HL-60 (cell line): ENCODE measurements around the gene GJC3.

Source experiments
- DNase-seq, 2 experiments: peaks; one replicate each; pipeline ENCODE4 v3.0.0-alpha.2; 2010 to 2020; ENCODE audit warnings: low read depth in 1 of 2, low spot score in 1 of 2
- H3K27ac ChIP-seq: fragments of 250-450 bp; sonication (Bioruptor Pico); replicated peaks from 2 replicates; pipeline ENCODE4 v1.5.1; 2020; ENCODE audit warnings: mild to moderate bottlenecking, moderate library complexity
- H3K27me3 ChIP-seq: fragments of 250-450 bp; sonication (Bioruptor Pico); 2 replicates; pipeline ENCODE4 v1.5.1; 2021; ENCODE audit warnings: mild to moderate bottlenecking, moderate library complexity; ENCODE audit not compliant: insufficient read depth, poor library complexity, severe bottlenecking
- H3K4me3 ChIP-seq: replicated peaks from 2 replicates; pipeline ENCODE4 v1.5.1; 2011; ENCODE audit warnings: mild to moderate bottlenecking, control low read depth, low read length; ENCODE audit not compliant: insufficient read depth
- GABPA ChIP-seq: IDR thresholded peaks from 2 replicates; pipeline ENCODE4 v1.6.1; 2012; ENCODE audit warnings: low read depth
- POLR2AphosphoS5 ChIP-seq: IDR thresholded peaks from 2 replicates; pipeline ENCODE4 v1.6.1; 2012; ENCODE audit warnings: low read depth
- SPI1 ChIP-seq: IDR thresholded peaks from 2 replicates; pipeline ENCODE4 v1.6.1; 2012; ENCODE audit warnings: low read depth, mild to moderate bottlenecking, borderline replicate concordance
- TF ChIP-seq, protein P1 (sequence below): IDR thresholded peaks from one replicate; pipeline ENCODE4 v1.5.1; 2011; ENCODE audit warnings: low read length, control low read depth, inconsistent platforms; ENCODE audit not compliant: insufficient read depth
- TF ChIP-seq, protein P2 (sequence below): IDR thresholded peaks from 2 replicates; pipeline ENCODE4 v1.6.1; 2012; ENCODE audit warnings: low read depth; ENCODE audit not compliant: insufficient replicate concordance

The GJC3 gene

DNA sequence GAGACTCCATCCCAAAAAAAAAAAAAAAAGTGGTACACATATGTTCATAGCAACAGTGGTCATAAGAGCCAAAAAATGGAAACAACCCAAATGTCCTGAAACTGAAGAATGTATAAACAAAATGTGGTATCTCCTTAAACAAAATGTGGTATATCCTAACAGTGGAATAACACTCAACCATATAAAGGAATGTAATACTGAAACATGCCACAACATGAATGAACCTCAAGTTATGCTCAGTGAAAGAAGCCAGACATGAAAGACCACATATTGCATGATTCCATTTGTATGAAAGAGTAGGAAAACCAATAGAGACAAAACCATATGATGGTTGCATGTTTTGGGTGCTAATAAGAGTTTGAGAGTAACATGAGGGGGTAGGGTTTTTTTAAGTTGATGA, 3.1 kb downstream of the GJC3 start:
- no peak overlapping the region for H3K27ac ChIP-seq
- TF ChIP-seq GABPA (no peak), SPI1 (no peak), POLR2AphosphoS5 (no peak)
- TF ChIP-seq, protein P1, sequence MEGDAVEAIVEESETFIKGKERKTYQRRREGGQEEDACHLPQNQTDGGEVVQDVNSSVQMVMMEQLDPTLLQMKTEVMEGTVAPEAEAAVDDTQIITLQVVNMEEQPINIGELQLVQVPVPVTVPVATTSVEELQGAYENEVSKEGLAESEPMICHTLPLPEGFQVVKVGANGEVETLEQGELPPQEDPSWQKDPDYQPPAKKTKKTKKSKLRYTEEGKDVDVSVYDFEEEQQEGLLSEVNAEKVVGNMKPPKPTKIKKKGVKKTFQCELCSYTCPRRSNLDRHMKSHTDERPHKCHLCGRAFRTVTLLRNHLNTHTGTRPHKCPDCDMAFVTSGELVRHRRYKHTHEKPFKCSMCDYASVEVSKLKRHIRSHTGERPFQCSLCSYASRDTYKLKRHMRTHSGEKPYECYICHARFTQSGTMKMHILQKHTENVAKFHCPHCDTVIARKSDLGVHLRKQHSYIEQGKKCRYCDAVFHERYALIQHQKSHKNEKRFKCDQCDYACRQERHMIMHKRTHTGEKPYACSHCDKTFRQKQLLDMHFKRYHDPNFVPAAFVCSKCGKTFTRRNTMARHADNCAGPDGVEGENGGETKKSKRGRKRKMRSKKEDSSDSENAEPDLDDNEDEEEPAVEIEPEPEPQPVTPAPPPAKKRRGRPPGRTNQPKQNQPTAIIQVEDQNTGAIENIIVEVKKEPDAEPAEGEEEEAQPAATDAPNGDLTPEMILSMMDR, result no peak
- TF ChIP-seq, protein P2, sequence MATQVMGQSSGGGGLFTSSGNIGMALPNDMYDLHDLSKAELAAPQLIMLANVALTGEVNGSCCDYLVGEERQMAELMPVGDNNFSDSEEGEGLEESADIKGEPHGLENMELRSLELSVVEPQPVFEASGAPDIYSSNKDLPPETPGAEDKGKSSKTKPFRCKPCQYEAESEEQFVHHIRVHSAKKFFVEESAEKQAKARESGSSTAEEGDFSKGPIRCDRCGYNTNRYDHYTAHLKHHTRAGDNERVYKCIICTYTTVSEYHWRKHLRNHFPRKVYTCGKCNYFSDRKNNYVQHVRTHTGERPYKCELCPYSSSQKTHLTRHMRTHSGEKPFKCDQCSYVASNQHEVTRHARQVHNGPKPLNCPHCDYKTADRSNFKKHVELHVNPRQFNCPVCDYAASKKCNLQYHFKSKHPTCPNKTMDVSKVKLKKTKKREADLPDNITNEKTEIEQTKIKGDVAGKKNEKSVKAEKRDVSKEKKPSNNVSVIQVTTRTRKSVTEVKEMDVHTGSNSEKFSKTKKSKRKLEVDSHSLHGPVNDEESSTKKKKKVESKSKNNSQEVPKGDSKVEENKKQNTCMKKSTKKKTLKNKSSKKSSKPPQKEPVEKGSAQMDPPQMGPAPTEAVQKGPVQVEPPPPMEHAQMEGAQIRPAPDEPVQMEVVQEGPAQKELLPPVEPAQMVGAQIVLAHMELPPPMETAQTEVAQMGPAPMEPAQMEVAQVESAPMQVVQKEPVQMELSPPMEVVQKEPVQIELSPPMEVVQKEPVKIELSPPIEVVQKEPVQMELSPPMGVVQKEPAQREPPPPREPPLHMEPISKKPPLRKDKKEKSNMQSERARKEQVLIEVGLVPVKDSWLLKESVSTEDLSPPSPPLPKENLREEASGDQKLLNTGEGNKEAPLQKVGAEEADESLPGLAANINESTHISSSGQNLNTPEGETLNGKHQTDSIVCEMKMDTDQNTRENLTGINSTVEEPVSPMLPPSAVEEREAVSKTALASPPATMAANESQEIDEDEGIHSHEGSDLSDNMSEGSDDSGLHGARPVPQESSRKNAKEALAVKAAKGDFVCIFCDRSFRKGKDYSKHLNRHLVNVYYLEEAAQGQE, result no peak
- peaks cover 10% of the 10 kb centered on the region for H3K27me3 ChIP-seq
- no peak overlapping the region for H3K4me3 ChIP-seq
- no peak for DNase-seq

DNA sequence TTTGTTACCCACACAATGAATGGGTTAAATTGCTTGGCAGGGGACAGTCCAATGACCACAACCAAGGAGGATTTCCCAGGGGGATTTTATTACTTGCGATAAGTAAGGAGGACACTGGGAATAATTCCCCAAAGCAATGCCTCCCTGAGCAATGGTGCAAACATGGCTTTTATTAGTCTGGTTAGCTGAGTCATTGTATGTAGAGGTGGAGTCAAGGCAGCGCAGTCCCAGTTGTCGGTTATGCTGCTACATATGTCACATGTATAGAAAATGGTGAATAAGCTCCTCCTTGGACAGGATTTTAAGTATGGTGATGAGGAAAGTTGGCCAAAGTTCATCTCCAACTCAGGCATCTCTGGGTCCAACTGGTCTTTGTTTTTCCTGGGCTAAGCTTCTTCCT, 6.2 kb downstream of the GJC3 start:
- no peak overlapping the region for H3K4me3 ChIP-seq
- DNase-seq, result no peak
- peaks cover under 1% of the 10 kb centered on the region for H3K27me3 ChIP-seq
- no peak overlapping the region for H3K27ac ChIP-seq
- TF ChIP-seq SPI1, result no peak
- TF ChIP-seq GABPA, result no peak
- TF ChIP-seq, protein P1, result no peak
- TF ChIP-seq POLR2AphosphoS5, result no peak
- TF ChIP-seq, protein P2, result no peak

DNA sequence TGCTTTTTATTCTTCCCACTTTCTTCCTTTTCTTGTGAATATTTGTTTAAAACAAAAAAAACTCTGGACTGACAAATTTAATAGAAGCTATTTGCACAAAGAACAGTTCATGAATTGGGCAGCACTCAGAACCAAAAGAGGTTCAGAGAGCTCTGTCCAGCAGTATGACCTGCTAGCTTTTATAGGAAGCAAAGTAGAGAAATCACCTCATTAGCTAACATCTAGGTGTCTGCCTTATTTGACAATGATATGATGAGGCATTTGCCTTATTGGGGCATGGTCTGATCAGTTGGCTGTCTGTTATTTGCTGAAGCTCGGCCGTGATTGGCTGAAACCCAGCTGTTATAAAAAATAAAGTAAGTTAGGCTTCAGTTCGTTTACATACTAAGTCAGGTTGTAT, 9.3 kb downstream of the GJC3 start:
- H3K4me3 ChIP-seq, result peak overlapping the region; percentile 87
- no peaks in the 10 kb centered on the region for H3K27me3 ChIP-seq
- TF ChIP-seq, protein P2, result peak; percentile 88
- TF ChIP-seq GABPA, result no peak
- DNase-seq, result no peak
- peak overlapping the region; percentile 86 for H3K27ac ChIP-seq

DNA sequence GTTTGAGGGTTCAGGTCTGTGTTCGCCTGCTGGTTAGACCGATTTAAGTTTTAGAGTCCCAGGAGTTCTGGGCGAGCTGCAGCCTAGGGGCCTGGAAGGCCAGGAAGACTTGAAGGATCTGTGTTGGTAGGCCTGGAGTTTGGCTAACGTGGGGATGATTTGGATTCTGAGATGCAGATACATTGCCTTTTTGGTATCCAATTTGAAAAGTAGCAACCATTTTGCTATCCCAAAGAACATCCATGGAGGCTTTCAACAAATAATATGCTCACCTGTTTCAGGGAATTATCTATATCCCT, 9.7 kb downstream of the GJC3 start:
- TF ChIP-seq SPI1, result no peak
- TF ChIP-seq, protein P1, result no peak
- TF ChIP-seq GABPA, result no peak
- TF ChIP-seq POLR2AphosphoS5, result no peak
- TF ChIP-seq, protein P2, result no peak
- Histone ChIP-seq H3K27me3 (no peaks in the 10 kb centered on the region), H3K27ac (peak overlapping the region; percentile 86), H3K4me3 (peak overlapping the region; percentile 87)
- DNase-seq, result no peak
